K562 (cell line): ENCODE data around the gene OLFML2B. TPM values are rescaled to one million over a fixed set of nuclear protein-coding genes. Genes with fewer than 3 reads are reported as not detected.

ENCODE experiments used
- ATAC-seq: fragments of 200-7000 bp; cut with Tn5 transposase; 3 replicates; pipeline ENCODE4 v1.9.1; 2020; ENCODE audit warnings: moderate library complexity
- BruUV-seq: library from RNA; stranded (reverse); fragments of 400-500 nt; replicated peaks from 2 replicates; lab custom pipeline; 2021; lab: Mats Ljungman, UMichigan
- CTCF ChIA-PET: fragments of 300-600 bp; formaldehyde crosslinking; extraction: SDS; loops from one replicate; lab custom pipeline; 2021; ENCODE audit warnings: low intra/inter-chr PET ratio; lab: Yijun Ruan, JAX
- POLR2A ChIA-PET: fragments of 300-600, 350-650 bp; sonication (Branson Sonifier 250); formaldehyde crosslinking; extraction: SDS; loops from one replicate; lab custom pipeline; 2021; ENCODE audit warnings: antibody characterized with exemption, inconsistent platforms; lab: Yijun Ruan, JAX
- DNase-seq, 4 experiments: peaks; one replicate each; pipeline versions ENCODE4 v3.0.0 to v3.0.0-alpha.2; 2011 to 2018; ENCODE audit warnings: low spot score in 3 of 4, mixed read lengths in 3 of 4; ENCODE audit errors: extremely low read depth in 1 of 4
- FAIRE-seq: peaks from 2 replicates; lab custom pipeline; 2011; peaks lifted over from hg19 to GRCh38; lab: Jason Lieb, UNC
- H2AFZ ChIP-seq: 2 replicates; pipeline ENCODE4 v1.6.0; 2011; ENCODE audit warnings: low read depth, low read length, control low read depth, inconsistent platforms
- H3K27ac ChIP-seq: fragments of 200-600 bp; 3 replicates; pipeline ENCODE4 v1.8.0; 2011; ENCODE audit warnings: low read depth, mild to moderate bottlenecking, control low read depth, inconsistent platforms, low read length, moderate library complexity, mixed read lengths; ENCODE audit errors: extremely low read depth
- H3K27me3 ChIP-seq, 2 experiments: fragments of 300-600 bp in 1 of 2; 2 replicates in 1 of 2; 3 replicates in 1 of 2; pipeline versions ENCODE4 v1.6.0 to v1.8.0; 2011; ENCODE audit warnings: inconsistent platforms in 2 of 2, low read length in 2 of 2, mild to moderate bottlenecking in 1 of 2, mixed read lengths in 1 of 2, moderate library complexity in 1 of 2; ENCODE audit not compliant: control insufficient read depth in 2 of 2, insufficient read depth in 2 of 2
- H3K36me3 ChIP-seq: fragments of 300-600 bp; 3 replicates; pipeline ENCODE4 v1.8.0; 2011; ENCODE audit warnings: mild to moderate bottlenecking, low read length, inconsistent platforms; ENCODE audit not compliant: control insufficient read depth, insufficient read depth
- H3K4me1 ChIP-seq, 2 experiments: fragments of 200-600 bp in 1 of 2; replicated peaks in 1 of 2; 2 replicates in 1 of 2; 3 replicates in 1 of 2; pipeline versions ENCODE4 v1.5.1 to v1.8.0; 2011; ENCODE audit warnings: inconsistent platforms in 2 of 2, low read length in 2 of 2, mild to moderate bottlenecking in 1 of 2, mixed read lengths in 1 of 2, moderate library complexity in 1 of 2; ENCODE audit not compliant: control insufficient read depth in 2 of 2, insufficient read depth in 2 of 2
- H3K4me2 ChIP-seq: 2 replicates; pipeline ENCODE4 v1.6.1; 2011; ENCODE audit warnings: low read length, control low read depth, inconsistent platforms, mixed read lengths; ENCODE audit not compliant: insufficient read depth
- H3K4me3 ChIP-seq: fragments of 200-600 bp; sonication (generic), shearing (Covaris generic); 2 replicates; pipeline ENCODE4 v1.5.1; 2016; ENCODE audit warnings: control low read depth, inconsistent platforms
- H3K79me2 ChIP-seq: fragments of 200-600 bp; 3 replicates; pipeline ENCODE4 v1.8.0; 2011; ENCODE audit warnings: low read length, inconsistent platforms; ENCODE audit not compliant: control insufficient read depth, insufficient read depth
- H3K9ac ChIP-seq, 2 experiments: 2 replicates each; pipeline versions ENCODE4 v1.6.0 to v1.6.1; 2011; ENCODE audit warnings: low read depth in 2 of 2, low read length in 2 of 2, control low read depth in 1 of 2, inconsistent platforms in 1 of 2, mild to moderate bottlenecking in 1 of 2, mixed read lengths in 1 of 2; ENCODE audit not compliant: insufficient read depth in 1 of 2
- H3K9me1 ChIP-seq: one replicate; pipeline ENCODE4 v1.6.0; 2011; ENCODE audit warnings: inconsistent platforms, mild to moderate bottlenecking, low read length, moderate library complexity; ENCODE audit not compliant: control insufficient read depth, insufficient read depth
- H3K9me3 ChIP-seq: replicated peaks from 2 replicates; pipeline ENCODE4 v1.5.1; 2011; ENCODE audit warnings: low read depth, low read length, inconsistent platforms; ENCODE audit not compliant: control insufficient read depth, insufficient read depth
- H4K20me1 ChIP-seq: replicated peaks from 2 replicates; pipeline ENCODE4 v1.6.1; 2011; ENCODE audit warnings: low read length, inconsistent platforms, mixed read lengths; ENCODE audit not compliant: control insufficient read depth, insufficient read depth
- ARID1B ChIP-seq: fragments of 450-650 bp; IDR thresholded peaks from 2 replicates; pipeline ENCODE4 v1.6.1; 2016; ENCODE audit warnings: antibody characterized with exemption, mild to moderate bottlenecking, inconsistent platforms
- EWSR1 ChIP-seq: fragments of 450-650 bp; IDR thresholded peaks from 2 replicates; pipeline ENCODE4 v1.6.1; 2018; ENCODE audit warnings: borderline replicate concordance, mild to moderate bottlenecking, low read depth, moderate library complexity; ENCODE audit not compliant: partially characterized antibody
- FOXK2 ChIP-seq, 2 experiments: fragments of 450-650 bp; IDR thresholded peaks in 1 of 2; conservative IDR thresholded peaks in 1 of 2; 2 replicates each; pipeline ENCODE4 v1.6.1; 2016; ENCODE audit warnings: low read depth in 2 of 2, mild to moderate bottlenecking in 1 of 2
- MCM2 ChIP-seq: fragments of 450-650 bp; IDR thresholded peaks from 2 replicates; pipeline ENCODE4 v1.6.1; 2017; ENCODE audit warnings: low read depth, mild to moderate bottlenecking
- NR2F6 ChIP-seq: fragments of 450-650 bp; formaldehyde crosslinking; IDR thresholded peaks from 2 replicates; pipeline ENCODE4 v1.4.0; 2020; ENCODE audit warnings: mild to moderate bottlenecking
- PHF21A ChIP-seq: fragments of 450-650 bp; IDR thresholded peaks from 2 replicates; pipeline ENCODE4 v1.6.1; 2017; ENCODE audit warnings: low read depth, borderline replicate concordance
- SOX6 ChIP-seq: fragments of 450-650 bp; IDR thresholded peaks from 2 replicates; pipeline ENCODE4 v1.6.1; 2014; ENCODE audit warnings: mild to moderate bottlenecking
- TAF9B ChIP-seq: fragments of 450-650 bp; IDR thresholded peaks from 2 replicates; pipeline ENCODE4 v1.6.1; 2018; ENCODE audit warnings: mild to moderate bottlenecking; ENCODE audit not compliant: partially characterized antibody
- TAL1 ChIP-seq: fragments of 450-650 bp; IDR thresholded peaks from 2 replicates; pipeline ENCODE4 v1.6.1; 2016; ENCODE audit warnings: mild to moderate bottlenecking
- TCF3 ChIP-seq: sonication (generic); formaldehyde crosslinking; IDR thresholded peaks from 2 replicates; pipeline ENCODE4 v1.4.0; 2020; ENCODE audit warnings: mild to moderate bottlenecking, missing genetic modification reagents
- ZNF12 ChIP-seq: sonication (generic); formaldehyde crosslinking; IDR thresholded peaks from 2 replicates; pipeline ENCODE4 v1.4.0; 2020; ENCODE audit warnings: mild to moderate bottlenecking, missing genetic modification reagents
- WGBS: fragments of 100-300 bp; shearing (Covaris generic); methylation state at CpG from one replicate; pipeline ENCODE4 v1.1.6; 2016; ENCODE audit warnings: low coverage, mixed read lengths; ENCODE audit not compliant: insufficient coverage; ENCODE audit errors: missing lambda C conversion rate; 5-methylcytosine and 5-hydroxymethylcytosine counted together
- in situ Hi-C: fragments of 300-500 bp; cut with MboI; formaldehyde crosslinking; loops from 4 replicates; pipeline ENCODE4 v1.15.0; 2018; ENCODE audit warnings: inconsistent platforms, mixed read lengths
- intact Hi-C: fragments of 100-400 bp; cut with micrococcal nuclease; formaldehyde crosslinking; loops from 2 replicates; pipeline ENCODE4 v1.14.2; 2022
- polyA plus RNA-seq, 8 experiments: library from polyadenylated mRNA; depleted of rRNA in 4 of 8; stranded (reverse) in 5 of 8; unstranded in 3 of 8; fragments of >200 nt; fragmentation: Nextera tagmentation in 2 of 8; fragmentation: Illumina TruSeq in 1 of 8; extraction: Ambion mirVana in 2 of 8; extraction: Trizol in 1 of 8; gene quantifications; 2 replicates each; pipeline versions ENCODE4 v1.2.1 to v1.2.3, GENCODE V29; 2011 to 2014; ENCODE audit warnings: inconsistent platforms in 1 of 8, missing spikeins in 1 of 8
- total RNA-seq, 7 experiments: library from RNA; depleted of rRNA in 6 of 7; stranded (reverse); fragments of >200 nt in 6 of 7; fragmentation: Illumina TruSeq in 2 of 7; extraction: Trizol in 2 of 7; gene quantifications; 2 replicates each; pipeline versions ENCODE4 v1.2.1 to v1.2.3, GENCODE V29; 2011 to 2021; ENCODE audit warnings: low replicate concordance in 1 of 7
- TF ChIP-seq, protein P1 (sequence below): fragments of 450-650 bp; formaldehyde crosslinking; IDR thresholded peaks from 2 replicates; pipeline ENCODE4 v1.4.0; 2022; ENCODE audit warnings: missing genetic modification characterization
- TF ChIP-seq, protein P2 (sequence below): fragments of 450-650 bp; IDR thresholded peaks from 2 replicates; pipeline ENCODE4 v1.6.1; 2017; ENCODE audit warnings: antibody characterized with exemption, mild to moderate bottlenecking
- TF ChIP-seq, protein P3 (sequence below): fragments of 250-450 bp; sonication (Bioruptor Pico); IDR thresholded peaks from 2 replicates; pipeline ENCODE4 v1.8.0; 2022; ENCODE audit warnings: inconsistent platforms

Gene OLFML2B
- total and polyA plus RNA-seq, 9 of the 15 experiments (the other 6 are each of a cell fraction or from before 2014, with no cell fraction given) = not detected

- Histone ChIP-seq H3K79me2 (no peaks in the 10 kb centered on the region), H3K9ac (no peak overlapping the region), H3K9me3 (no peaks in the 10 kb centered on the region), H2AFZ (no peak overlapping the region), H3K4me3 (no peak overlapping the region), H3K27ac (no peak overlapping the region), H3K9me1 (no peaks in the 10 kb centered on the region), H3K4me2 (peak overlapping the region; percentile 62; the same call in 1 of the 2 replicates), H3K27me3 (no peaks in the 10 kb centered on the region), H3K4me1 (peaks cover 0 to 41% of the 10 kb centered on the region in 2 experiments; a peak in 2 of 5 replicates), H4K20me1 (no peaks in the 10 kb centered on the region), H3K36me3 (peaks cover 12% of the 10 kb centered on the region; the same call in 2 of the 3 replicates)
- ChIA-PET CTCF (no interaction called here), POLR2A (interaction anchor here (1.3 to 1.7 kb wide), 3 partner anchors 9 to 16 kb away, joined by 3 to 7 read pairs (median 5); no protein-coding TSS in a partner anchor)
- FAIRE-seq = peak; percentile 11
- WGBS = 36% methylated on average over 2 of the region's 2 CpGs
- peak; percentile 46; the same call in 2 of the 3 replicates for ATAC-seq
- no peak for DNase-seq
- TF ChIP-seq PHF21A (no peak), MCM2 (no peak), EWSR1 (no peak), TAF9B (no peak), SOX6 (no peak), ARID1B (0 out of 2 replicates have a peak, but pooled peaks have one; percentile 6), FOXK2 (conservative IDR thresholded peaks at IDR 0.05 in 1 of 2, IDR thresholded peaks at IDR 0.05 in 1 of 2; ENCODE audit: low read depth in 2 of 2) (0 out of 4 replicates have a peak, but pooled peaks of 1 of the 2 experiments have one; percentile 17), TCF3 (CRISPR knock-in tag) (peak; percentile 36; the same call in 1 of the 2 replicates), TAL1 (0 out of 2 replicates have a peak, but pooled peaks have one; percentile 7), ZNF12 (CRISPR knock-in tag) (no peak), NR2F6 (CRISPR knock-in tag) (no peak)
- TF ChIP-seq, protein P1, sequence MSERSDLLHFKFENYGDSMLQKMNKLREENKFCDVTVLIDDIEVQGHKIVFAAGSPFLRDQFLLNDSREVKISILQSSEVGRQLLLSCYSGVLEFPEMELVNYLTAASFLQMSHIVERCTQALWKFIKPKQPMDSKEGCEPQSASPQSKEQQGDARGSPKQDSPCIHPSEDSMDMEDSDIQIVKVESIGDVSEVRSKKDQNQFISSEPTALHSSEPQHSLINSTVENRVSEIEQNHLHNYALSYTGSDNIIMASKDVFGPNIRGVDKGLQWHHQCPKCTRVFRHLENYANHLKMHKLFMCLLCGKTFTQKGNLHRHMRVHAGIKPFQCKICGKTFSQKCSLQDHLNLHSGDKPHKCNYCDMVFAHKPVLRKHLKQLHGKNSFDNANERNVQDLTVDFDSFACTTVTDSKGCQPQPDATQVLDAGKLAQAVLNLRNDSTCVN (CRISPR knock-in tag) = no peak
- TF ChIP-seq, protein P2, sequence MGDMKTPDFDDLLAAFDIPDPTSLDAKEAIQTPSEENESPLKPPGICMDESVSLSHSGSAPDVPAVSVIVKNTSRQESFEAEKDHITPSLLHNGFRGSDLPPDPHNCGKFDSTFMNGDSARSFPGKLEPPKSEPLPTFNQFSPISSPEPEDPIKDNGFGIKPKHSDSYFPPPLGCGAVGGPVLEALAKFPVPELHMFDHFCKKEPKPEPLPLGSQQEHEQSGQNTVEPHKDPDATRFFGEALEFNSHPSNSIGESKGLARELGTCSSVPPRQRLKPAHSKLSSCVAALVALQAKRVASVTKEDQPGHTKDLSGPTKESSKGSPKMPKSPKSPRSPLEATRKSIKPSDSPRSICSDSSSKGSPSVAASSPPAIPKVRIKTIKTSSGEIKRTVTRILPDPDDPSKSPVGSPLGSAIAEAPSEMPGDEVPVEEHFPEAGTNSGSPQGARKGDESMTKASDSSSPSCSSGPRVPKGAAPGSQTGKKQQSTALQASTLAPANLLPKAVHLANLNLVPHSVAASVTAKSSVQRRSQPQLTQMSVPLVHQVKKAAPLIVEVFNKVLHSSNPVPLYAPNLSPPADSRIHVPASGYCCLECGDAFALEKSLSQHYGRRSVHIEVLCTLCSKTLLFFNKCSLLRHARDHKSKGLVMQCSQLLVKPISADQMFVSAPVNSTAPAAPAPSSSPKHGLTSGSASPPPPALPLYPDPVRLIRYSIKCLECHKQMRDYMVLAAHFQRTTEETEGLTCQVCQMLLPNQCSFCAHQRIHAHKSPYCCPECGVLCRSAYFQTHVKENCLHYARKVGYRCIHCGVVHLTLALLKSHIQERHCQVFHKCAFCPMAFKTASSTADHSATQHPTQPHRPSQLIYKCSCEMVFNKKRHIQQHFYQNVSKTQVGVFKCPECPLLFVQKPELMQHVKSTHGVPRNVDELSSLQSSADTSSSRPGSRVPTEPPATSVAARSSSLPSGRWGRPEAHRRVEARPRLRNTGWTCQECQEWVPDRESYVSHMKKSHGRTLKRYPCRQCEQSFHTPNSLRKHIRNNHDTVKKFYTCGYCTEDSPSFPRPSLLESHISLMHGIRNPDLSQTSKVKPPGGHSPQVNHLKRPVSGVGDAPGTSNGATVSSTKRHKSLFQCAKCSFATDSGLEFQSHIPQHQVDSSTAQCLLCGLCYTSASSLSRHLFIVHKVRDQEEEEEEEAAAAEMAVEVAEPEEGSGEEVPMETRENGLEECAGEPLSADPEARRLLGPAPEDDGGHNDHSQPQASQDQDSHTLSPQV = 0 out of 2 replicates have a peak, but pooled peaks have one; percentile 19
- TF ChIP-seq, protein P3, sequence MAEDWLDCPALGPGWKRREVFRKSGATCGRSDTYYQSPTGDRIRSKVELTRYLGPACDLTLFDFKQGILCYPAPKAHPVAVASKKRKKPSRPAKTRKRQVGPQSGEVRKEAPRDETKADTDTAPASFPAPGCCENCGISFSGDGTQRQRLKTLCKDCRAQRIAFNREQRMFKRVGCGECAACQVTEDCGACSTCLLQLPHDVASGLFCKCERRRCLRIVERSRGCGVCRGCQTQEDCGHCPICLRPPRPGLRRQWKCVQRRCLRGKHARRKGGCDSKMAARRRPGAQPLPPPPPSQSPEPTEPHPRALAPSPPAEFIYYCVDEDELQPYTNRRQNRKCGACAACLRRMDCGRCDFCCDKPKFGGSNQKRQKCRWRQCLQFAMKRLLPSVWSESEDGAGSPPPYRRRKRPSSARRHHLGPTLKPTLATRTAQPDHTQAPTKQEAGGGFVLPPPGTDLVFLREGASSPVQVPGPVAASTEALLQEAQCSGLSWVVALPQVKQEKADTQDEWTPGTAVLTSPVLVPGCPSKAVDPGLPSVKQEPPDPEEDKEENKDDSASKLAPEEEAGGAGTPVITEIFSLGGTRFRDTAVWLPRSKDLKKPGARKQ (CRISPR knock-in tag) = no peak
- intact Hi-C loops = no loop called here
- in situ Hi-C loops = no loop called here
- BruUV-seq = no TSS peak
These were observed 79.3 kb downstream of the OLFML2B start for GRCh38 chr1:161944381-161944780.
